Gastroesophageal sphincter (tissue), 4 donors: ENCODE measurements around the gene CCDC86. TPM values are rescaled to one million over a fixed set of nuclear protein-coding genes. Genes with fewer than 3 reads are reported as not detected.

ENCODE experiments used
- ATAC-seq: fragments of 150-250 bp; one replicate; pipeline ENCODE4 v1.9.1; 2016; ENCODE audit warnings: mild to moderate bottlenecking, moderate library complexity
- H3K27ac ChIP-seq, 4 donors: fragments of 200-600 bp; sonication (generic) in 3 of 4; 1 replicate in 3 of 4; 2 replicates in 1 of 4; pipeline ENCODE4 v1.5.1; 2016 to 2019
- H3K27me3 ChIP-seq: fragments of 200-600 bp; sonication (generic); one replicate; pipeline ENCODE4 v1.5.1; 2019
- H3K36me3 ChIP-seq, 2 donors: fragments of 200-600 bp; sonication (generic); one replicate each; pipeline ENCODE4 v1.5.1; 2019; ENCODE audit warnings: control low read depth in 1 of 2
- H3K4me1 ChIP-seq, 3 donors: fragments of 200-600 bp; sonication (generic); 1 replicate in 2 of 3; 2 replicates in 1 of 3; pipeline ENCODE4 v1.5.1; 2016 to 2019; ENCODE audit warnings: control low read depth in 2 of 3
- H3K4me3 ChIP-seq, 2 donors: fragments of 200-600 bp; sonication (generic); one replicate each; pipeline ENCODE4 v1.5.1; 2019; ENCODE audit warnings: mild to moderate bottlenecking in 1 of 2, moderate library complexity in 1 of 2
- H3K9me3 ChIP-seq, 3 donors: fragments of 200-600 bp; sonication (generic); one replicate each; pipeline ENCODE4 v1.5.1; 2017 to 2019; ENCODE audit warnings: control low read depth in 2 of 3
- EP300 ChIP-seq: sonication (generic); formaldehyde crosslinking; IDR thresholded peaks from one replicate; pipeline ENCODE4 v1.6.1; 2017; ENCODE audit warnings: antibody characterized with exemption, mild to moderate bottlenecking
- POLR2A ChIP-seq, 2 donors: fragments of 450-650 bp; IDR thresholded peaks; one replicate each; pipeline ENCODE4 v1.6.1; 2017; ENCODE audit warnings: antibody characterized with exemption in 2 of 2, mild to moderate bottlenecking in 2 of 2, moderate library complexity in 1 of 2
- POLR2AphosphoS5 ChIP-seq: sonication (generic); formaldehyde crosslinking; IDR thresholded peaks from one replicate; pipeline ENCODE4 v1.6.1; 2017; ENCODE audit warnings: antibody characterized with exemption
- WGBS, 2 donors: methylation state at CpG; one replicate each; pipeline ENCODE4 v1.1.5; 2018; ENCODE audit warnings: low coverage in 1 of 2; 5-methylcytosine and 5-hydroxymethylcytosine counted together
- total RNA-seq, 4 donors: library from RNA; depleted of rRNA; stranded (reverse); fragments of >200 nt; gene quantifications; one replicate each; pipeline ENCODE4 v1.1.0, GENCODE V29; 2016
- TF ChIP-seq, protein P1 (sequence below), 4 experiments: fragments of 200-600 bp in 2 of 4; fragments of 450-650 bp in 2 of 4; sonication (generic) in 1 of 4; IDR thresholded peaks; one replicate each; pipeline ENCODE4 v1.5.1; 2017 to 2019; ENCODE audit warnings: antibody characterized with exemption in 4 of 4, mild to moderate bottlenecking in 2 of 4, moderate library complexity in 2 of 4

Gene CCDC86
- total RNA-seq, 4 donors from 2014 or later: 10.5 to 27.8 (median 18.2) TPM

DNA sequence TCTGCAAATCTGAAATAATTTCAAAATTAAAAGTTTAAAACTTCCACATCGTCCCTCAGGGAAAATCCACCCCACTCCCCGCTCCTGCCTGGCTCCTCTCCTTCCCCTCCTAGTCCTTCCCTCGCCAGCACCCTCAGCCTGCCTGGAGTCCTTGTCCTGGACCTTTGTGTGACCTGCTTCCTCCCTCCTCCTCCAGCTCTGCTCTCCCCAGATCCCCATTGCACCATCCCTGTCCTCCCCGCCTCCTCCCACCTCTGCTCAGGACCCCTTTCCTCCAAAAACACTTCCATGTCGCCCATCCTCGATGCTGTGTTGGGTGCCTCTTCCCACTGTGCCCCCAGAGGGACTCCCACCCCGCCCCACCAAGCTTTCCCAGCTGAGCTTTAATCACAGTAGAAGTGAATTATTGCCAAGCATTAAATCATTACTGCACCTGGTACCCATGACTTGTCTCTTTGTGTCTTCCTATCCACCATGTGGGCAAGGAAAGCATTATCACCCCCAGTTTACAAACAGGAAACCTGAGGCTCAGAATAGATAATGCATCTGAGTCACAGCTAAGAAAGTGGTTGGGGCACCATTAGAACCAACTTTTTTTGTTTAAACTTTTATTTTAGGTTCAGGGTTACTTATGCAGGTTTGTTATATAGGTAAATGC lies 23.1 kb downstream of the CCDC86 start:
- Histone ChIP-seq H3K27me3 (peaks cover 4% of the 10 kb centered on the region), H3K9me3 (no peaks in the 10 kb centered on the region), H3K36me3 (no peaks in the 10 kb centered on the region), H3K4me1 (peaks cover 0 to 5% (median 0%) of the 10 kb centered on the region in 3 donors), H3K4me3 (no peak overlapping the region), H3K27ac (no peak overlapping the region)
- TF ChIP-seq, protein P1, sequence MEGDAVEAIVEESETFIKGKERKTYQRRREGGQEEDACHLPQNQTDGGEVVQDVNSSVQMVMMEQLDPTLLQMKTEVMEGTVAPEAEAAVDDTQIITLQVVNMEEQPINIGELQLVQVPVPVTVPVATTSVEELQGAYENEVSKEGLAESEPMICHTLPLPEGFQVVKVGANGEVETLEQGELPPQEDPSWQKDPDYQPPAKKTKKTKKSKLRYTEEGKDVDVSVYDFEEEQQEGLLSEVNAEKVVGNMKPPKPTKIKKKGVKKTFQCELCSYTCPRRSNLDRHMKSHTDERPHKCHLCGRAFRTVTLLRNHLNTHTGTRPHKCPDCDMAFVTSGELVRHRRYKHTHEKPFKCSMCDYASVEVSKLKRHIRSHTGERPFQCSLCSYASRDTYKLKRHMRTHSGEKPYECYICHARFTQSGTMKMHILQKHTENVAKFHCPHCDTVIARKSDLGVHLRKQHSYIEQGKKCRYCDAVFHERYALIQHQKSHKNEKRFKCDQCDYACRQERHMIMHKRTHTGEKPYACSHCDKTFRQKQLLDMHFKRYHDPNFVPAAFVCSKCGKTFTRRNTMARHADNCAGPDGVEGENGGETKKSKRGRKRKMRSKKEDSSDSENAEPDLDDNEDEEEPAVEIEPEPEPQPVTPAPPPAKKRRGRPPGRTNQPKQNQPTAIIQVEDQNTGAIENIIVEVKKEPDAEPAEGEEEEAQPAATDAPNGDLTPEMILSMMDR (IDR thresholded peaks at IDR 0.05): no peak
- TF ChIP-seq POLR2AphosphoS5: no peak
- ATAC-seq: no peak
- WGBS, 2 donors: 76 to 78% methylated on average over 4 to 6 of the region's 7 CpGs

DNA sequence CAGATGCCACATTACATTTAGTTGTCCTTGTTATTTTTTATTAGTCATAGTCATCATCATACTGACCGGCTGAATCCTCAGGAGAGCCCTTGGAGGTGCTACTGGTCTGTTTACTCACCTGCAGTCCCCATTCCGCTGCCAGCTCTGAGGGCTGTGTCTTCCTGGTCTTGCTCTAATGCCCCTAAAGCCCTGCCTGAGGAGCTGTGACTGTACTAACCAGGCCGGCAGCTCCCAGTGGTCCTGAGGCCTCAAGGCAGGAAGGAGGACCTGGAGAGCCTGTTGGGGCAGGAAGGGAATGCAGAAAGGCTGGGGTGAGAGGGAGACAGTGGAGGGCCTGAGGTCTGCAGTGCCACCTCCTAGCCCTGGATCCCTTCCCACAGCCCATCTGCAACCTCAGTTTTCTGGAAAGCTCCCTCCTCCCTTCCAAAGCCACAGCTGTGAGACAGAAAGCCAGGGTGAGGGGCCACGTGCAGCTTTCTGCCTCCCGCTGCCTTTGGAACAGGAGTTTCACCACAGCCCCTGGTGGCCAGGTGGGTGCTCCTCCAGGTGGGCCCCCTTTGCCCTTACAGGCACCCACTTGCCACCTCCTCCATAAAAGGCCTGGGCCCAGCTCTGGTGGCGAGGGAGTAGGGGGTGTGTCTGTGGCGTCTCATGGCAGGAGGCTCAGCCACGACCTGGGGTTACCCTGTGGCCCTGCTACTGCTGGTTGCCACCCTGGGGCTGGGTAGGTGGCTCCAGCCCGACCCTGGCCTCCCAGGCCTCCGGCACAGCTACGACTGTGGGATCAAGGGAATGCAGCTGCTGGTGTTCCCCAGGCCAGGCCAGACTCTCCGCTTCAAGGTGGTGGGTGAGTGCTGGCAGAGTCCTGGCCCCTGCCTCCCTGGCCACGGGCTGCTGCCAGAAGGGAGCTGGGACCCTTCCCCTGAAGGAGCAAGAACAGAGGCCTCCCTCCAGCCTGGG lies 25.3 kb downstream of the CCDC86 start, which contains the start of gene ZP1:
Gene ZP1, plus strand, starts transcription at position 632 of the 960 bp plus-strand sequence. Its CDS starts 20 bp downstream, at position 652.
- H3K36me3 ChIP-seq: no peaks in the 10 kb centered on the region
- H3K27me3 ChIP-seq: no peaks in the 10 kb centered on the region

DNA sequence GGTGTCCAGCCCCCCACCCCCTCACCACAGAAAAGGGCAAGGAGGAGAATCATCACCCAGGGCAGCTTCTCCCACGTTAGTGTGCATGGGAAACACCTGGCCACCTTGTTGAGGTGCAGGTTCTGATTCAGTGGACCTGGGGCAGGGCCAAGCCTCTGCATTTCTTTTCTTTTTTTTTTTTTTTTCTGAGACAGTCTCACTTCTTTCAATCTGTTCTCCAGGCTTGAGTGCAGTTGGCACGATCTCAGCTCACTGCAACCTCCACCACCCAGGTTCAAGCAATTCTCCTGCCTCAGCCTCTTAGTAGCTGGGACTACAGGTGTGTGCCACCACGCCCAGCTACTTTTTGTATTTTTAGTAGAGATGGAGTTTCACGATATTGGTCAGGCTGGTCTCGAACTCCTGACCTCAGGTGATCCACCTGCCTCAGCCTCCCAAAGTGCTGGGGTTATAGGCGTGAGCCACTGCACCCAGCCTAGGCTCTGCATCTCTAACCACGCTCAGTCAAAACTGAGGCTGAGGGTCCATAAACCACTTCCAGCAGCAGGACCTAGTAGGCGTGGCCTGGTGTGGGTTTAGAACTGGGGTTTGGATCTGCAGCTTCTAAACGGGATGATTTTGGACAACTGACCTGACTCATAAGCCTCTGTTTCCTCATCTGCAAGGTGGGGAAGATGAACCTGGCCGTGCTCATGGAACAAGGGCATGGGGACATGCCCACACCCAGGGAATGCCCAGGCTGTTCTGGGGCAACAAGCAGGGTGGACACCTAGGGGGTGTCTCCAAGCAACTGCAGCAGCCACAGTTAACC lies 26.2 kb downstream of the CCDC86 start:
- Histone ChIP-seq H3K4me1 (peaks cover 0 to 36% (median 6%) of the 10 kb centered on the region in 3 donors), H3K36me3 (no peaks in the 10 kb centered on the region), H3K27ac (no peak overlapping the region), H3K9me3 (no peaks in the 10 kb centered on the region), H3K27me3 (no peaks in the 10 kb centered on the region), H3K4me3 (no peak overlapping the region)
- no peak for ATAC-seq
- TF ChIP-seq, protein P1 (IDR thresholded peaks at IDR 0.05): no peak
- TF ChIP-seq EP300: no peak
- TF ChIP-seq POLR2A (IDR thresholded peaks at IDR 0.05): no peak
- no peak for TF ChIP-seq POLR2AphosphoS5
- 72 to 92% methylated on average over 2 to 5 of the region's 10 CpGs for WGBS, 2 donors

More for the DNA sequence above, 25.3 kb downstream of the CCDC86 start, which contains the start of gene ZP1:
- H3K4me3 ChIP-seq: no peak within 1 kb of the TSS
- no peak within 1 kb of the TSS for H3K27ac ChIP-seq
- WGBS, 2 donors: 71 to 74% methylated on average over 2 to 4 of the region's 13 CpGs
- TF ChIP-seq POLR2AphosphoS5 (no peak), POLR2A (IDR thresholded peaks at IDR 0.05) (no peak), EP300 (no peak)
- TF ChIP-seq, protein P1 (IDR thresholded peaks at IDR 0.05): no peak
- H3K9me3 ChIP-seq: no peaks in the 10 kb centered on the region
- H3K4me1 ChIP-seq: peaks cover 0 to 27% (median under 1%) of the 10 kb centered on the region in 3 donors
- ATAC-seq: no peak

DNA sequence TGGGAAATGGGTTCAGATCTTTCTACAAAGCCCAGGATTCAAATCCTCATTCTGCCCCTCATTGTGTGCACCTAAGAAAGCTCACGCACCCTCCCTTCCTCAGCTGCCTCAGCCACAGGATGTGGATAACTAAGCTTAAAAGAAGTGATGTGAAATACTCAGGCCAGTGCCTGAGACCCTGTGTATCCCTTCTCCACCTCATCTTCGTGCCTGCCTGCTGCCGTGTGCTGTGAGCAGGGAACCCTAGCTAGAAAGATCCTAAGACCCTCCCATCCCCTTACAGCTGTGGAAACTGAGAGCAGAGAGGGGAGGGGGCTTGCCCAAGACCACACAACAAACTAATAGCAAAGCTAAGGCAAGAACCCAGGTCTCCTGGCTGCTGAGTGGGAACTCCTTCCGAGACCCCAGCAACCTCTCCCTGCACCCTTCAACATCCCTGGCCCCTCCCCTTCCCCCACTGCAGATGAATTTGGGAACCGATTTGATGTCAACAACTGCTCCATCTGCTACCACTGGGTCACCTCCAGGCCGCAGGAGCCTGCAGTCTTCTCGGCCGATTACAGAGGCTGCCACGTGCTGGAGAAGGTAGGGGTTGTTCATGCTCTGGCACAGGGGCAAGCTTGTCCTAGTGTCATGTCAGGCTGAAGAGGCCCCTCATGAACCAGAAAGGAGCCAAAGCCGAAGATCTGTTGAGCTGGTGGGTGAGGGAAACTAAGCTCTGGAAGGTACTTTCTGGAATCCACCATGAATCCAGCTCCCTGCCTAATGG lies 27.0 kb downstream of the CCDC86 start:
- no peak for ATAC-seq
- H3K27ac ChIP-seq: no peak overlapping the region
- H3K36me3 ChIP-seq: no peaks in the 10 kb centered on the region
- no peak overlapping the region for H3K4me3 ChIP-seq
- no peaks in the 10 kb centered on the region for H3K9me3 ChIP-seq
- H3K4me1 ChIP-seq: peaks cover 0 to 44% (median 6%) of the 10 kb centered on the region in 3 donors
- 71 to 80% methylated on average over 2 to 6 of the region's 10 CpGs for WGBS, 2 donors
- no peaks in the 10 kb centered on the region for H3K27me3 ChIP-seq
- TF ChIP-seq POLR2AphosphoS5: no peak
- no peak for TF ChIP-seq EP300
- TF ChIP-seq, protein P1 (IDR thresholded peaks at IDR 0.05): no peak
- no peak for TF ChIP-seq POLR2A (IDR thresholded peaks at IDR 0.05)
